PC-3 (cell line): ENCODE results near the gene CDR2L. TPM values are rescaled to one million over a fixed set of nuclear protein-coding genes. Genes with fewer than 3 reads are reported as not detected.

Experiments
- ATAC-seq: fragments of 200-7000 bp; cut with Tn5 transposase; 2 replicates; pipeline ENCODE4 v1.9.1; 2020; ENCODE audit warnings: mild to moderate bottlenecking, moderate library complexity
- BruUV-seq: library from RNA; stranded (reverse); fragments of 400-500 nt; replicated peaks from 2 replicates; lab custom pipeline; 2021; lab: Mats Ljungman, UMichigan
- CTCF ChIA-PET: fragments of 300-600 bp; sonication (Branson Sonifier 250); formaldehyde crosslinking; loops from one replicate; lab custom pipeline; 2022; ENCODE audit warnings: antibody characterized with exemption; lab: Charles Lee
- POLR2A ChIA-PET: fragments of 300-600 bp; sonication (Branson Sonifier 250); formaldehyde crosslinking; loops from one replicate; lab custom pipeline; 2022; ENCODE audit warnings: antibody characterized with exemption; ENCODE audit not compliant: unreplicated experiment; lab: Charles Lee
- DNase-seq: peaks from one replicate; pipeline ENCODE4 v3.0.0-alpha.2; 2015
- H2AFZ ChIP-seq: fragments of 300-600 bp; sonication (generic); 2 replicates; pipeline ENCODE4 v1.6.0; 2016; ENCODE audit warnings: antibody characterized with exemption, low read length
- H3F3A ChIP-seq: fragments of 300-600 bp; sonication (generic); one replicate; pipeline ENCODE4 v1.6.0; 2017; ENCODE audit warnings: antibody characterized with exemption, low read length, control low read depth, mild to moderate bottlenecking; ENCODE audit not compliant: unreplicated experiment
- H3K27ac ChIP-seq: fragments of 300-600 bp; sonication (generic); 2 replicates; pipeline ENCODE4 v1.5.1; 2016; ENCODE audit warnings: mild to moderate bottlenecking, low read length
- H3K27me3 ChIP-seq: fragments of 300-600 bp; sonication (generic); 2 replicates; pipeline ENCODE4 v1.6.1; 2016; ENCODE audit warnings: low read length, mixed read lengths
- H3K36me3 ChIP-seq: fragments of 300-600 bp; sonication (generic); 2 replicates; pipeline ENCODE4 v1.6.1; 2016; ENCODE audit warnings: low read depth, mixed run types, low read length, mixed read lengths
- H3K4me1 ChIP-seq: fragments of 300-600 bp; sonication (generic); 2 replicates; pipeline ENCODE4 v1.5.1; 2016; ENCODE audit warnings: low read length; ENCODE audit not compliant: insufficient read depth
- H3K4me2 ChIP-seq: fragments of 300-600 bp; sonication (generic); 2 replicates; pipeline ENCODE4 v1.6.0; 2016; ENCODE audit warnings: low read length
- H3K4me3 ChIP-seq: fragments of 300-600 bp; sonication (generic); 2 replicates; pipeline ENCODE4 v1.5.1; 2016; ENCODE audit warnings: mild to moderate bottlenecking, low read length, mixed read lengths
- H3K79me2 ChIP-seq: fragments of 300-600 bp; sonication (generic); 2 replicates; pipeline ENCODE4 v1.6.1; 2017; ENCODE audit warnings: low read length, mixed read lengths
- H3K9ac ChIP-seq: fragments of 300-600 bp; sonication (generic); 2 replicates; pipeline ENCODE4 v1.6.0; 2016; ENCODE audit warnings: mild to moderate bottlenecking, low read length
- H3K9me2 ChIP-seq: fragments of 300-600 bp; sonication (generic); replicated peaks from 2 replicates; pipeline ENCODE4 v1.6.1; 2016; ENCODE audit warnings: mixed run types, low read length, mixed read lengths
- H3K9me3 ChIP-seq: fragments of 300-600 bp; sonication (generic); 2 replicates; pipeline ENCODE4 v1.6.1; 2016; ENCODE audit warnings: low read length, mixed read lengths
- H4K20me1 ChIP-seq: fragments of 300-600 bp; sonication (generic); 2 replicates; pipeline ENCODE4 v1.6.1; 2016; ENCODE audit warnings: low read length, mixed read lengths
- CTCF ChIP-seq: fragments of 300-600 bp; sonication (generic); conservative IDR thresholded peaks from 2 replicates; pipeline ENCODE4 v1.5.1; 2017; ENCODE audit warnings: antibody characterized with exemption, low read depth, mild to moderate bottlenecking, low read length
- EZH2 ChIP-seq: fragments of 300-600 bp; sonication (generic); IDR thresholded peaks from one replicate; pipeline ENCODE4 v1.6.1; 2017; ENCODE audit warnings: antibody characterized with exemption, mild to moderate bottlenecking, low read length; ENCODE audit not compliant: unreplicated experiment
- EZH2phosphoT487 ChIP-seq: fragments of 300-600 bp; sonication (generic); IDR thresholded peaks from 2 replicates; pipeline ENCODE4 v1.6.1; 2018; ENCODE audit warnings: mild to moderate bottlenecking, antibody characterized with exemption, low read length, borderline replicate concordance
- intact Hi-C: fragments of 100-400 bp; cut with micrococcal nuclease; formaldehyde crosslinking; loops from 2 replicates; pipeline ENCODE4 v1.9.0; 2023
- total RNA-seq: library from RNA; depleted of rRNA; stranded (reverse); fragments of >200 nt; gene quantifications from 2 replicates; pipeline ENCODE4 v1.2.3, GENCODE V29; 2014

Gene CDR2L
- total RNA-seq, 1 experiment from 2014 or later, result 35.8 TPM

GRCh38 chr17:75030161-75030560 is 42.7 kb downstream of the CDR2L start:
- ChIA-PET POLR2A (no interaction called here), CTCF (no interaction called here)
- no peaks in the 10 kb centered on the region for H3K9me2 ChIP-seq
- H3K4me2 ChIP-seq, result no peak overlapping the region
- H3F3A ChIP-seq, result no peaks in the 10 kb centered on the region
- intact Hi-C loops, result loop anchor here (10.0 kb wide), 1 partner anchor 175 kb away; the partner anchor contains the start of gene NUP85
- no peak overlapping the region for H3K4me3 ChIP-seq
- H3K27me3 ChIP-seq, result no peaks in the 10 kb centered on the region
- DNase-seq (no peak), ATAC-seq (no peak)
- H3K36me3 ChIP-seq, result no peaks in the 10 kb centered on the region
- BruUV-seq, result no TSS peak
- H3K27ac ChIP-seq, result no peak overlapping the region
- no peaks in the 10 kb centered on the region for H3K9me3 ChIP-seq
- no peak overlapping the region for H3K9ac ChIP-seq
- no peak for TF ChIP-seq CTCF
- no peak for TF ChIP-seq EZH2
- TF ChIP-seq EZH2phosphoT487, result no peak
- H3K79me2 ChIP-seq, result no peaks in the 10 kb centered on the region
- no peaks in the 10 kb centered on the region for H4K20me1 ChIP-seq
- H2AFZ ChIP-seq, result no peak overlapping the region
- H3K4me1 ChIP-seq, result peaks cover 12% of the 10 kb centered on the region; the same call in 1 of the 2 replicates

GRCh38 chr17:75031972-75032719 is 44.7 kb downstream of the CDR2L start:
- intact Hi-C loops, result loop anchor here (1.0 to 10.0 kb wide), 2 partner anchors 8 to 173 kb away; partner anchors contain the start of gene NUP85
- no peaks in the 10 kb centered on the region for H3K36me3 ChIP-seq
- peak overlapping the region; percentile 87 for H3K4me2 ChIP-seq
- peak overlapping the region; percentile 74 for H2AFZ ChIP-seq
- no peak overlapping the region for H3K9ac ChIP-seq
- no peak for TF ChIP-seq EZH2
- no peak for TF ChIP-seq EZH2phosphoT487
- no peak for TF ChIP-seq CTCF
- peak; percentile 85 for DNase-seq
- BruUV-seq, result no TSS peak
- no peaks in the 10 kb centered on the region for H3K9me2 ChIP-seq
- H3K9me3 ChIP-seq, result no peaks in the 10 kb centered on the region
- peak; percentile 24 for ATAC-seq
- peak overlapping the region; percentile 77 for H3K4me3 ChIP-seq
- H3K4me1 ChIP-seq, result peaks cover 32% of the 10 kb centered on the region
- peaks cover 11% of the 10 kb centered on the region for H3F3A ChIP-seq
- H4K20me1 ChIP-seq, result no peaks in the 10 kb centered on the region
- ChIA-PET POLR2A (interaction anchor here (0.8 to 1.4 kb wide), 2 partner anchors 20 to 93 kb away, joined by 3 to 4 read pairs; partner anchors contain the start of gene MRPL58), CTCF (interaction anchor here (0.5 to 1.1 kb wide), 5 partner anchors 20 to 169 kb away, joined by 3 to 14 read pairs (median 4); partner anchors contain the start of gene MRPL58)
- H3K27ac ChIP-seq, result peak overlapping the region; percentile 30
- no peaks in the 10 kb centered on the region for H3K27me3 ChIP-seq
- H3K79me2 ChIP-seq, result no peaks in the 10 kb centered on the region
